Neural cell (in vitro differentiated cells): Measurements from ENCODE around the gene P2RY8. TPM values are rescaled to one million over a fixed set of nuclear protein-coding genes. Genes with fewer than 3 reads are reported as not detected.

Experiments
- H2AFZ ChIP-seq: fragments of 200-600, 300-800 bp; sonication (generic), shearing (Covaris generic); 2 replicates; pipeline ENCODE4 v1.6.0; 2014; ENCODE audit warnings: low read depth, mild to moderate bottlenecking, antibody characterized with exemption, low read length, moderate library complexity
- H3F3A ChIP-seq: fragments of 200-600 bp; shearing (Covaris generic); 2 replicates; pipeline ENCODE4 v1.6.1; 2016; ENCODE audit warnings: mild to moderate bottlenecking, moderate library complexity, mixed read lengths, antibody characterized with exemption, low read length; ENCODE audit not compliant: insufficient read depth, poor library complexity, severe bottlenecking
- H3K27ac ChIP-seq: fragments of 200-600, 300-800 bp; sonication (generic), shearing (Covaris generic); 2 replicates; pipeline ENCODE4 v1.5.1; 2014; ENCODE audit warnings: mild to moderate bottlenecking, low read length, moderate library complexity
- H3K27me3 ChIP-seq: fragments of 300-800, 200-600 bp; sonication (generic), shearing (Covaris generic); 2 replicates; pipeline ENCODE4 v1.6.0; 2014; ENCODE audit warnings: mild to moderate bottlenecking, low read depth, low read length, moderate library complexity; ENCODE audit not compliant: insufficient read depth
- H3K36me3 ChIP-seq: fragments of 300-800, 200-600 bp; sonication (generic), shearing (Covaris generic); 2 replicates; pipeline ENCODE4 v1.5.1; 2014; ENCODE audit warnings: mild to moderate bottlenecking, antibody characterized with exemption, low read length, moderate library complexity; ENCODE audit not compliant: insufficient read depth
- H3K4me2 ChIP-seq: fragments of 300-800, 200-600 bp; sonication (generic), shearing (Covaris generic); 2 replicates; pipeline ENCODE4 v1.6.0; 2014; ENCODE audit warnings: mild to moderate bottlenecking, low read length
- H3K4me3 ChIP-seq: fragments of 300-800, 200-600 bp; sonication (generic), shearing (Covaris generic); 2 replicates; pipeline ENCODE4 v1.5.1; 2014; ENCODE audit warnings: mild to moderate bottlenecking, low read length, moderate library complexity
- H3K79me2 ChIP-seq: fragments of 200-600 bp; shearing (Covaris generic); replicated peaks from 2 replicates; pipeline ENCODE4 v1.6.0; 2014; ENCODE audit warnings: mild to moderate bottlenecking, low read length, moderate library complexity; ENCODE audit not compliant: insufficient read depth
- H3K9ac ChIP-seq: fragments of 300-800, 200-600 bp; sonication (generic), shearing (Covaris generic); 2 replicates; pipeline ENCODE4 v1.6.1; 2016; ENCODE audit warnings: mild to moderate bottlenecking, low read length, mixed read lengths
- H3K9me2 ChIP-seq: fragments of 200-600 bp; shearing (Covaris generic); 2 replicates; pipeline ENCODE4 v1.6.1; 2016; ENCODE audit warnings: mild to moderate bottlenecking, low read length, mixed read lengths; ENCODE audit not compliant: insufficient read depth
- H3K9me3 ChIP-seq: fragments of 200-600, 300-800 bp; sonication (generic), shearing (Covaris generic); 2 replicates; pipeline ENCODE4 v1.6.1; 2016; ENCODE audit warnings: mild to moderate bottlenecking, mixed run types, low read length, moderate library complexity, mixed read lengths
- H4K20me1 ChIP-seq: fragments of 200-600 bp; shearing (Covaris generic); 2 replicates; pipeline ENCODE4 v1.6.1; 2016; ENCODE audit warnings: mild to moderate bottlenecking, mixed run types; ENCODE audit not compliant: insufficient read depth
- CTCF ChIP-seq: fragments of 450-650 bp; IDR thresholded peaks from 2 replicates; pipeline ENCODE4 v1.5.1; 2014; ENCODE audit warnings: antibody characterized with exemption, mild to moderate bottlenecking, moderate library complexity; ENCODE audit not compliant: poor library complexity, severe bottlenecking
- EP300 ChIP-seq: fragments of 450-650 bp; conservative IDR thresholded peaks from 2 replicates; pipeline ENCODE4 v1.6.1; 2014; ENCODE audit warnings: antibody characterized with exemption, mild to moderate bottlenecking, moderate library complexity; ENCODE audit not compliant: poor library complexity, severe bottlenecking
- EZH2 ChIP-seq: fragments of 200-600, 300-800 bp; shearing (Covaris generic), sonication (generic); IDR thresholded peaks from 2 replicates; pipeline ENCODE4 v1.6.1; 2014; ENCODE audit warnings: antibody characterized with exemption, low read length, borderline replicate concordance, mild to moderate bottlenecking; ENCODE audit not compliant: insufficient read depth, poor library complexity, severe bottlenecking
- MXI1 ChIP-seq: fragments of 450-650 bp; conservative IDR thresholded peaks from 2 replicates; pipeline ENCODE4 v1.6.1; 2014; ENCODE audit warnings: antibody characterized with exemption, mild to moderate bottlenecking; ENCODE audit not compliant: poor library complexity, severe bottlenecking
- RAD21 ChIP-seq: fragments of 450-650 bp; conservative IDR thresholded peaks from 2 replicates; pipeline ENCODE4 v1.6.1; 2014; ENCODE audit warnings: antibody characterized with exemption, mild to moderate bottlenecking, moderate library complexity
- REST ChIP-seq: IDR thresholded peaks from 2 replicates; pipeline ENCODE4 v1.6.1; 2012; ENCODE audit warnings: borderline replicate concordance
- TAF1 ChIP-seq: IDR thresholded peaks from 2 replicates; pipeline ENCODE4 v1.6.1; 2012; ENCODE audit warnings: low read depth
- polyA plus RNA-seq: library from polyadenylated mRNA; depleted of rRNA; stranded (reverse); fragments of >200 nt; gene quantifications from 2 replicates; pipeline ENCODE4 v1.2.3, GENCODE V29; 2014

The P2RY8 gene
- polyA plus RNA-seq, 1 donor from 2014 or later = not detected

GRCh38 chrX:1488745-1489144 is 48.2 kb downstream of the P2RY8 start:
- no peaks in the 10 kb centered on the region for H4K20me1 ChIP-seq
- TF ChIP-seq CTCF = no peak
- no peak for TF ChIP-seq TAF1
- TF ChIP-seq EP300 = no peak
- TF ChIP-seq MXI1 = no peak
- H3K27me3 ChIP-seq = no peaks in the 10 kb centered on the region
- H3K9me2 ChIP-seq = no peaks in the 10 kb centered on the region
- no peak overlapping the region for H3K4me2 ChIP-seq
- H3K27ac ChIP-seq = no peak overlapping the region
- no peaks in the 10 kb centered on the region for H3K9me3 ChIP-seq
- H2AFZ ChIP-seq = no peak overlapping the region
- no peaks in the 10 kb centered on the region for H3K36me3 ChIP-seq
- no peaks in the 10 kb centered on the region for H3F3A ChIP-seq
- no peaks in the 10 kb centered on the region for H3K79me2 ChIP-seq
- H3K4me3 ChIP-seq = no peak overlapping the region
- H3K9ac ChIP-seq = no peak overlapping the region

DNA sequence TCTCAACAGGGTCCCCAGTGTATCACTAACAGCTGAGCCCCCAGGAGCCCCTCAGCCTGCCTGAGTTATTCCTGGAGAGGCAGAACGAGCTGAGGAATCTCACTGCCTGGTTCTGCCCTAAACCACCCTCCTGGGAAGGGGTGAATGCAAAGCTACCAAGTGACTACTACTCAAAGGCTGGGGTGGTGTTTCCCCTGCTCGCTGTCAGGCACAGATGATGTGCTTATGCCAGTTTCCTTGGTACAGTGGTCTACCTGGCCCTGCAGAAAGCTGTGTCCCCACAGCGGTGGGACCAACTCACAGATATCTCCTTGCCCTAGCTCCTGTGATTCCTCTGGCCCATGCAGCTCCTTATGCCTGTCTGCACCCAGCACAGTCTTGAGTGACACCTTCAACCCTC is 48.8 kb downstream of the P2RY8 start:
- TF ChIP-seq EZH2 = no peak
- no peak for TF ChIP-seq CTCF
- TF ChIP-seq RAD21 = no peak
- TF ChIP-seq REST = no peak
- no peak for TF ChIP-seq TAF1
- TF ChIP-seq MXI1 = no peak
- H3K79me2 ChIP-seq = no peaks in the 10 kb centered on the region
- no peaks in the 10 kb centered on the region for H3K27me3 ChIP-seq
- H3K9ac ChIP-seq = no peak overlapping the region
- no peaks in the 10 kb centered on the region for H3K36me3 ChIP-seq
- H3K9me2 ChIP-seq = no peaks in the 10 kb centered on the region
- H2AFZ ChIP-seq = no peak overlapping the region
- H3F3A ChIP-seq = no peaks in the 10 kb centered on the region
- H3K9me3 ChIP-seq = no peaks in the 10 kb centered on the region
- H3K27ac ChIP-seq = no peak overlapping the region
- H4K20me1 ChIP-seq = no peaks in the 10 kb centered on the region
- H3K4me3 ChIP-seq = no peak overlapping the region
- no peak overlapping the region for H3K4me2 ChIP-seq
